ENCODE results near the gene TMEM176A. TPM values are rescaled to one million over a fixed set of nuclear protein-coding genes. Genes with fewer than 3 reads are reported as not detected.
"Not testable (repeated sequence)": the region's sequence is repeated elsewhere in the genome, so short reads cannot be mapped to it uniquely, and the experiment has no call there.

Gene TMEM176A
- polyA plus RNA-seq, 2 of the 4 experiments (the other 2 are of a cell fraction), result 0.05 TPM; not detected in 1

DNA sequence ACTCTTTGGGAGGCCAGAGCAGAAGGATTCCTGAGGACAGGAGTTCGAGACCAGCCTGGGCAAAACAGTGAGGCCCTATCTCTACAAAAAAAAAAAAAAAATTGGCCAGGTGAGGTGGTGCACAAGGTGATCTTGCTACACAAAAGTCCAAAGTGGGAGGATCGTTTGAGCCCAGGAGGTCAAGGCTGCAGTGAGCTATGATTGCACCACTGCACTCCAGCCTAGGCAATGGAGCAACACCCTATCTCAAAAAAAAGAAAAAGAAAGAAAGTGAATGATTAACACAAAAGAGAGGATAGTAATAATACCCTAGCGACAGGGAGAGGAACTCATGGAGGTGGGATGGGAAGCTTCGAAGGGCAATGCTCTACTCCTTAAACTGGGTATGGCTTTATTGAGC is 30.8 kb upstream of the TMEM176A start:
- H3K9me3 ChIP-seq, result no peaks in the 10 kb centered on the region
- no peaks in the 10 kb centered on the region for H3K4me1 ChIP-seq
- no peak overlapping the region for H3K4me3 ChIP-seq
- TF ChIP-seq SMC3 (IDR thresholded peaks at IDR 0.05), result no peak
- no peak for TF ChIP-seq ZC3H11A (IDR thresholded peaks at IDR 0.05)
- TF ChIP-seq ZNF302 (CRISPR knock-in tag; IDR thresholded peaks at IDR 0.05), result no peak
- no peak for TF ChIP-seq RNF2 (IDR thresholded peaks at IDR 0.05; ENCODE audit: borderline replicate concordance, low read depth)
- TF ChIP-seq RCOR1 (IDR thresholded peaks at IDR 0.05; ENCODE audit: low read depth, low read length), result no peak
- TF ChIP-seq MAX (IDR thresholded peaks at IDR 0.05), result no peak
- no peak for TF ChIP-seq HES2 (IDR thresholded peaks at IDR 0.05)
- TF ChIP-seq, protein P1, sequence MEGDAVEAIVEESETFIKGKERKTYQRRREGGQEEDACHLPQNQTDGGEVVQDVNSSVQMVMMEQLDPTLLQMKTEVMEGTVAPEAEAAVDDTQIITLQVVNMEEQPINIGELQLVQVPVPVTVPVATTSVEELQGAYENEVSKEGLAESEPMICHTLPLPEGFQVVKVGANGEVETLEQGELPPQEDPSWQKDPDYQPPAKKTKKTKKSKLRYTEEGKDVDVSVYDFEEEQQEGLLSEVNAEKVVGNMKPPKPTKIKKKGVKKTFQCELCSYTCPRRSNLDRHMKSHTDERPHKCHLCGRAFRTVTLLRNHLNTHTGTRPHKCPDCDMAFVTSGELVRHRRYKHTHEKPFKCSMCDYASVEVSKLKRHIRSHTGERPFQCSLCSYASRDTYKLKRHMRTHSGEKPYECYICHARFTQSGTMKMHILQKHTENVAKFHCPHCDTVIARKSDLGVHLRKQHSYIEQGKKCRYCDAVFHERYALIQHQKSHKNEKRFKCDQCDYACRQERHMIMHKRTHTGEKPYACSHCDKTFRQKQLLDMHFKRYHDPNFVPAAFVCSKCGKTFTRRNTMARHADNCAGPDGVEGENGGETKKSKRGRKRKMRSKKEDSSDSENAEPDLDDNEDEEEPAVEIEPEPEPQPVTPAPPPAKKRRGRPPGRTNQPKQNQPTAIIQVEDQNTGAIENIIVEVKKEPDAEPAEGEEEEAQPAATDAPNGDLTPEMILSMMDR (IDR thresholded peaks at IDR 0.05), result no peak
- TF ChIP-seq NPAS2 (CRISPR knock-in tag; IDR thresholded peaks at IDR 0.05; ENCODE audit: borderline replicate concordance), result no peak
- no peak for TF ChIP-seq ELK1 (IDR thresholded peaks at IDR 0.05; ENCODE audit: low read depth, low read length)
- no peak for TF ChIP-seq EHF (CRISPR knock-in tag; IDR thresholded peaks at IDR 0.05)
- no peak for TF ChIP-seq EP300 (IDR thresholded peaks at IDR 0.05)
- TF ChIP-seq POLR2AphosphoS2 (conservative IDR thresholded peaks at IDR 0.05; ENCODE audit: low read length), result no peak
- no peak overlapping the region for H3K4me2 ChIP-seq
- 13% methylated on average over 4 of the region's 4 CpGs for WGBS (ENCODE audit: missing lambda C conversion rate)
- no peak for FAIRE-seq
- H3K27ac ChIP-seq, result no peak overlapping the region
- no peak for ATAC-seq
- DNase-seq (ENCODE audit: low read depth in 1 of 2, low spot score in 1 of 2), result no peak
- ChIA-PET POLR2A (no interaction called here), CTCF (interaction anchor here (0.6 to 2.2 kb wide), 2 partner anchors 9 to 19 kb away, joined by 4 to 15 read pairs; no protein-coding TSS in a partner anchor)

DNA sequence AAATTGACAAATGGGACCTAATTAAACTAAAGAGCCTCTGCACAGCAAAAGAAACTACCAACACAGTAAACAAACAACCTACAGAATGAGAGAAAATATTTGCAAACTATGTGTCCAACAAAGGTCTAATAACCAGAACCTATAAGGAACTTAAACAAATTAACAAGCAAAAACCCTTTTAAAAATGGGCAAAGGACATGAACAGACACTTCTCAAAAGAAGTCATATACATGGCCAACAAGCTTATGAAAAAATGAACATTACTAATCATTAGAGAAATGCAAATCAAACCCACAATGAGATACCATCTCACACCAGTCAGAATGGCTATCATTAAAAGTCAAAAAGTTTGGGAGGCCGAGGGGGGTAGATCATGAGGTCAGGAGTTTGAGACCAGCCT is 26.4 kb upstream of the TMEM176A start:
- ATAC-seq, result not testable (repeated sequence)
- CTCF ChIA-PET, result interaction anchor here (0.6 to 1.0 kb wide), 2 partner anchors 12 to 211 kb away, joined by 3 to 5 read pairs; no protein-coding TSS in a partner anchor

GRCh38 chr7:150778014-150778737 is 22.4 kb upstream of the TMEM176A start:
- no peaks in the 10 kb centered on the region for H3K4me1 ChIP-seq
- no peak overlapping the region for H3K4me2 ChIP-seq
- ChIA-PET CTCF (interaction anchor here (0.8 to 1.9 kb wide), 15 partner anchors 8 to 527 kb away, joined by 3 to 23 read pairs (median 4); no protein-coding TSS in a partner anchor), POLR2A (no interaction called here)
- FAIRE-seq (no peak), ATAC-seq (peak in 1 of 2 experiments; percentile 62; a peak in 3 of 6 replicates), DNase-seq (ENCODE audit: low read depth in 1 of 2, low spot score in 1 of 2) (no peak)
- TF ChIP-seq EP300 (IDR thresholded peaks at IDR 0.05), result no peak
- TF ChIP-seq NPAS2 (CRISPR knock-in tag; IDR thresholded peaks at IDR 0.05; ENCODE audit: borderline replicate concordance), result no peak
- TF ChIP-seq, protein P2, sequence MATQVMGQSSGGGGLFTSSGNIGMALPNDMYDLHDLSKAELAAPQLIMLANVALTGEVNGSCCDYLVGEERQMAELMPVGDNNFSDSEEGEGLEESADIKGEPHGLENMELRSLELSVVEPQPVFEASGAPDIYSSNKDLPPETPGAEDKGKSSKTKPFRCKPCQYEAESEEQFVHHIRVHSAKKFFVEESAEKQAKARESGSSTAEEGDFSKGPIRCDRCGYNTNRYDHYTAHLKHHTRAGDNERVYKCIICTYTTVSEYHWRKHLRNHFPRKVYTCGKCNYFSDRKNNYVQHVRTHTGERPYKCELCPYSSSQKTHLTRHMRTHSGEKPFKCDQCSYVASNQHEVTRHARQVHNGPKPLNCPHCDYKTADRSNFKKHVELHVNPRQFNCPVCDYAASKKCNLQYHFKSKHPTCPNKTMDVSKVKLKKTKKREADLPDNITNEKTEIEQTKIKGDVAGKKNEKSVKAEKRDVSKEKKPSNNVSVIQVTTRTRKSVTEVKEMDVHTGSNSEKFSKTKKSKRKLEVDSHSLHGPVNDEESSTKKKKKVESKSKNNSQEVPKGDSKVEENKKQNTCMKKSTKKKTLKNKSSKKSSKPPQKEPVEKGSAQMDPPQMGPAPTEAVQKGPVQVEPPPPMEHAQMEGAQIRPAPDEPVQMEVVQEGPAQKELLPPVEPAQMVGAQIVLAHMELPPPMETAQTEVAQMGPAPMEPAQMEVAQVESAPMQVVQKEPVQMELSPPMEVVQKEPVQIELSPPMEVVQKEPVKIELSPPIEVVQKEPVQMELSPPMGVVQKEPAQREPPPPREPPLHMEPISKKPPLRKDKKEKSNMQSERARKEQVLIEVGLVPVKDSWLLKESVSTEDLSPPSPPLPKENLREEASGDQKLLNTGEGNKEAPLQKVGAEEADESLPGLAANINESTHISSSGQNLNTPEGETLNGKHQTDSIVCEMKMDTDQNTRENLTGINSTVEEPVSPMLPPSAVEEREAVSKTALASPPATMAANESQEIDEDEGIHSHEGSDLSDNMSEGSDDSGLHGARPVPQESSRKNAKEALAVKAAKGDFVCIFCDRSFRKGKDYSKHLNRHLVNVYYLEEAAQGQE (IDR thresholded peaks at IDR 0.05), result no peak
- TF ChIP-seq BHLHE40 (IDR thresholded peaks at IDR 0.05; ENCODE audit: low read depth, low read length), result no peak
- TF ChIP-seq MAX (IDR thresholded peaks at IDR 0.05), result no peak
- TF ChIP-seq HEYL (CRISPR knock-in tag; IDR thresholded peaks at IDR 0.05), result no peak
- no peak for TF ChIP-seq ZNF302 (CRISPR knock-in tag; IDR thresholded peaks at IDR 0.05)
- TF ChIP-seq NR3C1 (IDR thresholded peaks at IDR 0.05), result no peak
- TF ChIP-seq SMC3 (IDR thresholded peaks at IDR 0.05), result no peak
- TF ChIP-seq, protein P3, sequence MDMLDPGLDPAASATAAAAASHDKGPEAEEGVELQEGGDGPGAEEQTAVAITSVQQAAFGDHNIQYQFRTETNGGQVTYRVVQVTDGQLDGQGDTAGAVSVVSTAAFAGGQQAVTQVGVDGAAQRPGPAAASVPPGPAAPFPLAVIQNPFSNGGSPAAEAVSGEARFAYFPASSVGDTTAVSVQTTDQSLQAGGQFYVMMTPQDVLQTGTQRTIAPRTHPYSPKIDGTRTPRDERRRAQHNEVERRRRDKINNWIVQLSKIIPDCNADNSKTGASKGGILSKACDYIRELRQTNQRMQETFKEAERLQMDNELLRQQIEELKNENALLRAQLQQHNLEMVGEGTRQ (IDR thresholded peaks at IDR 0.05), result no peak
- TF ChIP-seq, protein P1 (IDR thresholded peaks at IDR 0.05), result no peak
- TF ChIP-seq KDM1A (IDR thresholded peaks at IDR 0.05; ENCODE audit: low read depth), result no peak
- no peak for TF ChIP-seq FOSB (CRISPR knock-in tag; IDR thresholded peaks at IDR 0.05)
- TF ChIP-seq POLR2A (IDR thresholded peaks at IDR 0.05; ENCODE audit: low read length), result no peak
- no peaks in the 10 kb centered on the region for H3K9me3 ChIP-seq
- 9% methylated on average over 8 of the region's 8 CpGs for WGBS (ENCODE audit: missing lambda C conversion rate)
- no peak overlapping the region for H3K27ac ChIP-seq
- no peak overlapping the region for H3K4me3 ChIP-seq

More for the DNA sequence above, 26.4 kb upstream of the TMEM176A start:
- H3K27ac ChIP-seq; FAIRE-seq; H3K9me3 ChIP-seq; DNase-seq (ENCODE audit: low read depth in 1 of 2, low spot score in 1 of 2); H3K4me2 ChIP-seq; H3K4me1 ChIP-seq; POLR2A ChIA-PET; H3K4me3 ChIP-seq: not testable (repeated sequence)
- WGBS (ENCODE audit: missing lambda C conversion rate), result 8% methylated on average over 1 of the region's 1 CpG

Measured in A549 (cell line).